Right lobe of liver (tissue), 6 donors: ENCODE results near the gene TMC4. TPM values are rescaled to one million over a fixed set of nuclear protein-coding genes. Genes with fewer than 3 reads are reported as not detected.

Experiments
- ATAC-seq, 4 donors: fragments of 200-7000 bp; cut with Tn5 transposase; one replicate each; pipeline ENCODE4 v1.9.1; 2020; ENCODE audit warnings: mild to moderate bottlenecking in 4 of 4, moderate library complexity in 4 of 4
- DNase-seq, 3 donors: peaks; one replicate each; pipeline ENCODE4 v3.0.0-alpha.2; 2020
- H3K27ac ChIP-seq, 3 donors: fragments of 200-600 bp; one replicate each; pipeline ENCODE4 v1.8.0; 2022
- H3K27me3 ChIP-seq, 2 donors: fragments of 200-600 bp; one replicate each; pipeline ENCODE4 v1.8.0; 2022
- H3K36me3 ChIP-seq, 4 donors: fragments of 200-600 bp; sonication (generic) in 1 of 4; one replicate each; pipeline versions ENCODE4 v1.5.1 to v1.8.0; 2017 to 2022; ENCODE audit warnings: control low read depth in 1 of 4
- H3K4me1 ChIP-seq, 4 donors: fragments of 200-600 bp; sonication (generic) in 1 of 4; one replicate each; pipeline versions ENCODE4 v1.5.1 to v1.8.0; 2017 to 2022; ENCODE audit warnings: control low read depth in 1 of 4
- H3K4me3 ChIP-seq, 3 donors: fragments of 200-600 bp; one replicate each; pipeline ENCODE4 v1.8.0; 2022
- H3K9me3 ChIP-seq, 4 donors: fragments of 200-600 bp; sonication (generic) in 1 of 4; one replicate each; pipeline versions ENCODE4 v1.5.1 to v1.8.0; 2017 to 2022; ENCODE audit warnings: control low read depth in 1 of 4
- POLR2A ChIP-seq: fragments of 450-650 bp; IDR thresholded peaks from one replicate; pipeline ENCODE4 v1.6.1; 2017; ENCODE audit warnings: antibody characterized with exemption, mild to moderate bottlenecking
- WGBS: methylation state at CpG from one replicate; pipeline ENCODE4 v1.1.6; 2018; ENCODE audit warnings: low coverage, low lambda C conversion rate; ENCODE audit not compliant: insufficient coverage; ENCODE audit errors: missing lambda C conversion rate; 5-methylcytosine and 5-hydroxymethylcytosine counted together
- intact Hi-C, 2 donors: fragments of 100-400 bp; cut with DNase I; formaldehyde crosslinking; loops; one replicate each; pipeline versions ENCODE4 v1.11.2 to v1.14.1; 2022
- total RNA-seq, 6 experiments: library from RNA; depleted of rRNA in 2 of 6; stranded (reverse); fragments of >200 nt in 2 of 6; fragmentation: NEBNext Ultra II Directional in 3 of 6; extraction: Animal tissue kit (Norgen Biotek cat#: 25700) in 3 of 6; gene quantifications; one replicate each; pipeline versions ENCODE4 v1.1.0 to v1.2.4, GENCODE V29; 2016 to 2023
- TF ChIP-seq, protein P1 (sequence below), 4 donors: fragments of 200-600 bp in 3 of 4; fragments of 450-650 bp in 1 of 4; IDR thresholded peaks; one replicate each; pipeline versions ENCODE4 v1.5.1 to v1.8.0; 2016 to 2022; ENCODE audit warnings: antibody characterized with exemption in 4 of 4, mild to moderate bottlenecking in 2 of 4
- donor health status: DM: no; HTN: yes; CAD: no.
- donor health status: DM: no; HTN: no; CAD: no.
- donor health status: DM: no; HTN: no; CAD: no.
- donor health status: DM: no; HTN: yes; CAD: no.
- donor health status: DM: no; HTN: yes; CAD: no.

TMC4 gene
- total RNA-seq, 6 experiments from 2014 or later: 0.18 to 2.4 (median 1.1) TPM

DNA sequence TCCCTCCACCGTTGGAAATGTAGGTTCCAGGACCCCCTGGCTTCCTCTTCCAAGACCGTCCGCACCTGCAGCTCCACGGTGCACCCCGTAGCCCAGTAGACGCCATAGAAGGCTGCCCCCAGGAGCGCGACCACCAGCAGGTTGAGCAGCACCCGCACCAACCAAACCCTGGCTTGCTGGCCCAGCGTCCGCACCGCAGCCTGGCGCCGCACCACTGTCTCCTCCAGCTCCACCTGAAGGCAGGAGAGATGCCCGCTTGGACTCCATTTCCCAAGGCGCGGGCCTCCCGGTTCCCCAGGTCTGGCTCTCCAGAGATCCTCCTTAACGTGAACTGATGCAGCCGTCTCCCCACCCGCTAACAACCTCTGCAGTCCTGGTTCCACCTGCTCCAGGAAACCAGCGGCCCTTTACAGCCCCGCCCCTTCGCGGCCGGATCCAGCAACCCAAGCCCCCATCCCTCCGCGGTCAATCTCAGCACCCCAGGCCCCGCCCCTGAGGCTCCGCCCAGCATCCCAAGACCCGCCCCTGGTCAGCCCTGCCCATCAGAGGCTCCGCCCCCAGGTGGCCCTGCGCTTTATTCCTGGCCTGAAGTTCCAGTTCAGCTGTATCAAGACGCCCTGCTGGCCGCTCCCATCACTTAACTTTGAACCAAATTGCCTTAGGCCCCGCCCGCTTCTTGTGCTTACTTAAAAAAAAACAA lies 8.4 kb downstream of the TMC4 start:
- intact Hi-C loops: no loop called here
- 28% methylated on average over 15 of the region's 37 CpGs for WGBS
- Histone ChIP-seq H3K36me3 (no peaks in the 10 kb centered on the region), H3K4me3 (no peak overlapping the region), H3K4me1 (peaks cover 0 to 19% (median 11%) of the 10 kb centered on the region in 4 donors), H3K27ac (no peak overlapping the region), H3K9me3 (no peaks in the 10 kb centered on the region), H3K27me3 (no peaks in the 10 kb centered on the region)
- peak; percentile 6 to 15 (median 10) for ATAC-seq
- DNase-seq: peak in 2 of 3 donors; percentile 76 to 77
- TF ChIP-seq, protein P1, sequence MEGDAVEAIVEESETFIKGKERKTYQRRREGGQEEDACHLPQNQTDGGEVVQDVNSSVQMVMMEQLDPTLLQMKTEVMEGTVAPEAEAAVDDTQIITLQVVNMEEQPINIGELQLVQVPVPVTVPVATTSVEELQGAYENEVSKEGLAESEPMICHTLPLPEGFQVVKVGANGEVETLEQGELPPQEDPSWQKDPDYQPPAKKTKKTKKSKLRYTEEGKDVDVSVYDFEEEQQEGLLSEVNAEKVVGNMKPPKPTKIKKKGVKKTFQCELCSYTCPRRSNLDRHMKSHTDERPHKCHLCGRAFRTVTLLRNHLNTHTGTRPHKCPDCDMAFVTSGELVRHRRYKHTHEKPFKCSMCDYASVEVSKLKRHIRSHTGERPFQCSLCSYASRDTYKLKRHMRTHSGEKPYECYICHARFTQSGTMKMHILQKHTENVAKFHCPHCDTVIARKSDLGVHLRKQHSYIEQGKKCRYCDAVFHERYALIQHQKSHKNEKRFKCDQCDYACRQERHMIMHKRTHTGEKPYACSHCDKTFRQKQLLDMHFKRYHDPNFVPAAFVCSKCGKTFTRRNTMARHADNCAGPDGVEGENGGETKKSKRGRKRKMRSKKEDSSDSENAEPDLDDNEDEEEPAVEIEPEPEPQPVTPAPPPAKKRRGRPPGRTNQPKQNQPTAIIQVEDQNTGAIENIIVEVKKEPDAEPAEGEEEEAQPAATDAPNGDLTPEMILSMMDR (IDR thresholded peaks at IDR 0.05): no peak
- TF ChIP-seq POLR2A: no peak

DNA sequence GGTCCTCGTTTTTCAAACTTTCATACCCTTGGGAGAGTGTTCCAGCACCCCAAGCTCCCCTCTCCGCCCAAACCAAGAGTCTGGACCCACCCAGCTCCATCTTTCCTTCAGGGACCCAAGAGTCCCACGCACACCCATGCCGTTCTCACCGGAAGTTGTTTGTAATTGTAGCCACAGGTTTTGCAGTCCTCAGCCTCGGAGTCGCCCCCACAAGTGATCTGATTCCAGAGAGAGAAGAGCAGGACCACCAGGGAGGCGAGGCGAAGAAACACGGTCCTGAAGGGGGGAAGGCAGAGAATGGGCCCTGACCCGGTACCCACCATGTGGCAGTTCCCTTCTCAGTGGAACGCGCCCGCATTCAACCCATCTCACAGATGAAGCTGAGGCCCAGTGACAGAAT lies 10.1 kb downstream of the TMC4 start:
- DNase-seq (peak in 1 of 3 donors; percentile 57), ATAC-seq (no peak)
- Histone ChIP-seq H3K27ac (peak overlapping the region in 2 of 3 donors; percentile 48 to 55), H3K4me1 (peaks cover 0 to 29% (median 11%) of the 10 kb centered on the region in 4 donors), H3K36me3 (peaks cover 0 to 4% (median 0%) of the 10 kb centered on the region in 4 donors), H3K27me3 (no peaks in the 10 kb centered on the region), H3K9me3 (no peaks in the 10 kb centered on the region), H3K4me3 (peak overlapping the region; percentile 33 to 56 (median 51))
- intact Hi-C loops: no loop called here
- 71% methylated on average over 14 of the region's 14 CpGs for WGBS
- no peak for TF ChIP-seq POLR2A
- TF ChIP-seq, protein P1 (IDR thresholded peaks at IDR 0.05): no peak

DNA sequence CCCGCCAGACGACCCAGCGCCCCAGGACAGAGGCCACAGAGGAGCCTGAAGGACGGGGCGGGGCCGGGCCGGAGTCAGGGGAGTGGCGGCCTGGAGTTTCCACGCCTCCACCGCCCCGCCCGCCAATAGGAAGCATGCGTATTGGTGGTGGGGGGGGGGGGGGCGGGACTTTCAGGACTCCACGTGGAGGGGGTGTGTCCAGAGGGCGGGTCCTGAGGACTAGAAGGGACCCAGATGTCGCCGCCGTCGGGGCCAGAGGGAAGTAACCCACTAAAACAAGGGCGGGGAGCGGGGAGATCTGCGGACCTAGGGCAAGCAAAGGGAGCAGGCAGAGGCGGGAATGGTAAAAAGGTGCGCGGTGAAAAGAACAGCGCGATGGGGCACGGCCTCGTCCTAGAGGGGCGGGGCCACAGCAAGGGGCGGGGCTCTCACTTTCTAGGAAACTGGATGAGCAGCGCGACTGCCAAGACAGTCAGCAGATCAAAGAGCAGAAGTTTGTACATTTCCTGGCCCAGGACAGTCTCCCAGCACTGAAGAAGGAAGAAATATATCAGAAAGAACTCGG lies 10.6 kb downstream of the TMC4 start:
- peak; percentile 88 to 91 (median 90) for DNase-seq
- no peaks in the 10 kb centered on the region for H3K9me3 ChIP-seq
- H3K4me1 ChIP-seq: peaks cover 0 to 29% (median 11%) of the 10 kb centered on the region in 4 donors
- 2% methylated on average over 25 of the region's 35 CpGs for WGBS
- no peaks in the 10 kb centered on the region for H3K27me3 ChIP-seq
- peak overlapping the region; percentile 33 to 56 (median 51) for H3K4me3 ChIP-seq
- ATAC-seq: peak; percentile 64 to 75 (median 69)
- intact Hi-C loops: no loop called here
- peak overlapping the region in 2 of 3 donors; percentile 48 to 55 for H3K27ac ChIP-seq
- TF ChIP-seq, protein P1 (IDR thresholded peaks at IDR 0.05): no peak
- no peak for TF ChIP-seq POLR2A
- peaks cover 0 to 9% (median under 1%) of the 10 kb centered on the region in 4 donors for H3K36me3 ChIP-seq

DNA sequence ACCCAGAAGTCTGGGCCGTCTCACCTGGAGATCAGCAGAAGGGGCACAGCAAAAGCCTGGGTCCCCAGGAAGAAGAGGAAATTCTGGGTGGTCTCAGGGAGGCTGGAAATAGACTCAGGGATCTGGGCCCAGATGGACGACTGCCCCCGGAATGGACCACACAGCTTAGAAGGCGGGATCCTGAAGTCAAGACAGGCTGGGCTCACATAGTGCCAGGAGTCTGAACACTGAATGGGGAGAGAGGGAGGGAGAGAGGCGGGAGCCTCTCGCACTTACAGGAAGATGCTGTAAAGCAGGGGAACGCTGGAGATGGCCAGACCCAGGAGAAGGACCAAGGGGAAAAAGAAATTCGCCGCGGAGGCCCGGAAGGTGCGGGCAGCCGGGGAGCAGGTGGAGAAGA lies 12.1 kb downstream of the TMC4 start:
- Histone ChIP-seq H3K36me3 (peaks cover 0 to 24% (median 8%) of the 10 kb centered on the region in 4 donors), H3K4me1 (peaks cover 0 to 29% (median 11%) of the 10 kb centered on the region in 4 donors), H3K9me3 (no peaks in the 10 kb centered on the region), H3K4me3 (no peak overlapping the region), H3K27ac (no peak overlapping the region), H3K27me3 (no peaks in the 10 kb centered on the region)
- DNase-seq: no peak
- no peak for TF ChIP-seq POLR2A
- TF ChIP-seq, protein P1 (IDR thresholded peaks at IDR 0.05): no peak
- 62% methylated on average over 12 of the region's 13 CpGs for WGBS
- intact Hi-C loops: no loop called here
- ATAC-seq: no peak
